Measurements from ENCODE around the gene GBGT1. TPM values are rescaled to one million over a fixed set of nuclear protein-coding genes. Genes with fewer than 3 reads are reported as not detected.

Gene GBGT1
- total RNA-seq, 1 experiment from 2014 or later = not detected

- Mint-ChIP-seq H3K27me3 (ENCODE audit: unreplicated experiment) (no peaks in the 10 kb centered on the region), H3K36me3 (ENCODE audit: insufficient read depth, unreplicated experiment) (peaks cover 5% of the 10 kb centered on the region), H3K4me3 (ENCODE audit: low read depth, unreplicated experiment) (no peak overlapping the region), H3K27ac (ENCODE audit: unreplicated experiment) (no peak overlapping the region), H3K4me1 (ENCODE audit: low read depth, unreplicated experiment) (no peaks in the 10 kb centered on the region), H3K9me3 (ENCODE audit: low read depth, unreplicated experiment) (no peaks in the 10 kb centered on the region)
- no peak for DNase-seq
- intact Hi-C loops (cut with micrococcal nuclease; ENCODE audit: unreplicated experiment) = no loop called here
- CTCF ChIA-PET = no interaction called here
- BruUV-seq (replicated peaks) = no TSS peak
- TF ChIP-seq CTCF (IDR thresholded peaks at IDR 0.05; ENCODE audit: unreplicated experiment) = no peak
Measured at GRCh38 chr9:133111808-133112662, 51.7 kb downstream of the GBGT1 start.

- intact Hi-C loops (cut with micrococcal nuclease; ENCODE audit: unreplicated experiment) = no loop called here
- no peak for DNase-seq
- Mint-ChIP-seq H3K36me3 (ENCODE audit: insufficient read depth, unreplicated experiment) (peaks cover 7% of the 10 kb centered on the region), H3K27me3 (ENCODE audit: unreplicated experiment) (no peaks in the 10 kb centered on the region), H3K27ac (ENCODE audit: unreplicated experiment) (no peak overlapping the region), H3K4me3 (ENCODE audit: low read depth, unreplicated experiment) (no peak overlapping the region), H3K4me1 (ENCODE audit: low read depth, unreplicated experiment) (no peaks in the 10 kb centered on the region), H3K9me3 (ENCODE audit: low read depth, unreplicated experiment) (no peaks in the 10 kb centered on the region)
- no TSS peak for BruUV-seq (replicated peaks)
- no peak for TF ChIP-seq CTCF (IDR thresholded peaks at IDR 0.05; ENCODE audit: unreplicated experiment)
- CTCF ChIA-PET = interaction anchor here (1.1 kb wide), 1 partner anchor 34 kb away, joined by 3 read pairs; no protein-coding TSS in a partner anchor
Measured at GRCh38 chr9:133109931-133110650, 53.6 kb downstream of the GBGT1 start.

GRCh38 chr9:133108794-133109641 lies 54.7 kb downstream of the GBGT1 start:
- intact Hi-C loops (cut with micrococcal nuclease; ENCODE audit: unreplicated experiment) = no loop called here
- TF ChIP-seq CTCF (IDR thresholded peaks at IDR 0.05; ENCODE audit: unreplicated experiment) = no peak
- no peak overlapping the region for H3K4me3 Mint-ChIP-seq (ENCODE audit: low read depth, unreplicated experiment)
- no peak for DNase-seq
- BruUV-seq (replicated peaks) = no TSS peak
- H3K4me1 Mint-ChIP-seq (ENCODE audit: low read depth, unreplicated experiment) = no peaks in the 10 kb centered on the region
- no peaks in the 10 kb centered on the region for H3K27me3 Mint-ChIP-seq (ENCODE audit: unreplicated experiment)
- peaks cover 11% of the 10 kb centered on the region for H3K36me3 Mint-ChIP-seq (ENCODE audit: insufficient read depth, unreplicated experiment)
- CTCF ChIA-PET = no interaction called here
- no peak overlapping the region for H3K27ac Mint-ChIP-seq (ENCODE audit: unreplicated experiment)
- H3K9me3 Mint-ChIP-seq (ENCODE audit: low read depth, unreplicated experiment) = no peaks in the 10 kb centered on the region

Measured in Calu3 (cell line).